ENCODE data around the gene KCTD20. TPM values are rescaled to one million over a fixed set of nuclear protein-coding genes. Genes with fewer than 3 reads are reported as not detected.

Gene KCTD20
- total and polyA plus RNA-seq, 10 of the 15 experiments (the other 5 are each of a cell fraction or from before 2014, with no cell fraction given), result 18.1 to 77.0 (median 50.5) TPM

- POLR2A ChIA-PET, result no interaction called here
- in situ Hi-C loops (cut with MboI), result no loop called here
- RAD21 ChIA-PET (ENCODE audit: unreplicated experiment), result no interaction called here
Observed at GRCh38 chr6:36495086-36495485, 52.3 kb downstream of the KCTD20 start.

GRCh38 chr6:36499918-36500317 is 57.1 kb downstream of the KCTD20 start:
- no peak for DNase-seq (ENCODE audit: low read depth, low spot score)
- no peak for FAIRE-seq
- intact Hi-C loops (cut with micrococcal nuclease; ENCODE audit: unreplicated experiment) (no loop called here), in situ Hi-C loops (cut with MboI) (no loop called here)
- CTCF ChIA-PET, result interaction anchor here (0.9 kb wide), 1 partner anchor 21 kb away, joined by 3 read pairs; no protein-coding TSS in a partner anchor
- POLR2A ChIA-PET, result no interaction called here
- no peak overlapping the region for H3K4me2 ChIP-seq (ENCODE audit: control insufficient read depth, insufficient read depth)
- no peaks in the 10 kb centered on the region for H3K9me3 ChIP-seq (replicated peaks; ENCODE audit: control insufficient read depth, insufficient read depth, low read length)
- no peak overlapping the region for H2AFZ ChIP-seq (ENCODE audit: control insufficient read depth, low read depth, low read length)
- no peaks in the 10 kb centered on the region for H3K27me3 ChIP-seq (replicated peaks in 1 of 2; ENCODE audit: control insufficient read depth in 2 of 2, insufficient read depth in 2 of 2, low read length in 1 of 2)
- H3K4me1 ChIP-seq (ENCODE audit: control insufficient read depth, insufficient read depth, low read length), result no peaks in the 10 kb centered on the region
- RAD21 ChIA-PET (ENCODE audit: unreplicated experiment), result interaction anchor here (0.7 kb wide), 1 partner anchor 229 kb away, joined by 3 read pairs; no protein-coding TSS in a partner anchor
- H3K4me3 ChIP-seq, result no peak overlapping the region
- no peak overlapping the region for H3K27ac ChIP-seq (ENCODE audit: control insufficient read depth, insufficient read depth)
- SMC1A ChIA-PET (ENCODE audit: uncharacterized antibody, unreplicated experiment), result interaction anchor here (1.3 kb wide), 1 partner anchor 12 kb away, joined by 4 read pairs; no protein-coding TSS in a partner anchor
- ATAC-seq, result no peak
- BruUV-seq (replicated peaks), result no TSS peak
- peaks cover 0 to 7% of the 10 kb centered on the region in 2 experiments; a peak in 2 of 4 replicates for H3K36me3 ChIP-seq (ENCODE audit: control insufficient read depth in 2 of 2, insufficient read depth in 2 of 2, low read length in 1 of 2)
- no peaks in the 10 kb centered on the region for H4K20me1 ChIP-seq (ENCODE audit: control insufficient read depth, insufficient read depth)
- no peak overlapping the region for H3K9ac ChIP-seq (ENCODE audit: control insufficient read depth, insufficient read depth, low read length)
- WGBS (ENCODE audit: insufficient coverage, insufficient replicate concordance, low lambda C conversion rate, missing lambda C conversion rate), result 97% methylated on average over 4 of the region's 4 CpGs
- H3K79me2 ChIP-seq (ENCODE audit: control insufficient read depth, insufficient read depth, low read length), result no peaks in the 10 kb centered on the region
- TF ChIP-seq ZNF24 (IDR thresholded peaks at IDR 0.05) (no peak), IRF4 (IDR thresholded peaks at IDR 0.05; ENCODE audit: low read depth, low read length) (no peak), KAT2A (conservative IDR thresholded peaks at IDR 0.05; ENCODE audit: control insufficient read depth, low read depth, low read length) (no peak), POLR2AphosphoS2 (IDR thresholded peaks at IDR 0.05; ENCODE audit: low read depth, low read length) (no peak), EGR1 (IDR thresholded peaks at IDR 0.05; ENCODE audit: borderline replicate concordance in 1 of 2, low read depth in 2 of 2, low read length in 2 of 2) (no peak), MTA3 (IDR thresholded peaks at IDR 0.05; ENCODE audit: borderline replicate concordance, low read length) (no peak), SIX5 (IDR thresholded peaks at IDR 0.05; ENCODE audit: low read depth, low read length, severe bottlenecking) (no peak), MLLT1 (IDR thresholded peaks at IDR 0.05) (no peak)
- TF ChIP-seq, protein P1, sequence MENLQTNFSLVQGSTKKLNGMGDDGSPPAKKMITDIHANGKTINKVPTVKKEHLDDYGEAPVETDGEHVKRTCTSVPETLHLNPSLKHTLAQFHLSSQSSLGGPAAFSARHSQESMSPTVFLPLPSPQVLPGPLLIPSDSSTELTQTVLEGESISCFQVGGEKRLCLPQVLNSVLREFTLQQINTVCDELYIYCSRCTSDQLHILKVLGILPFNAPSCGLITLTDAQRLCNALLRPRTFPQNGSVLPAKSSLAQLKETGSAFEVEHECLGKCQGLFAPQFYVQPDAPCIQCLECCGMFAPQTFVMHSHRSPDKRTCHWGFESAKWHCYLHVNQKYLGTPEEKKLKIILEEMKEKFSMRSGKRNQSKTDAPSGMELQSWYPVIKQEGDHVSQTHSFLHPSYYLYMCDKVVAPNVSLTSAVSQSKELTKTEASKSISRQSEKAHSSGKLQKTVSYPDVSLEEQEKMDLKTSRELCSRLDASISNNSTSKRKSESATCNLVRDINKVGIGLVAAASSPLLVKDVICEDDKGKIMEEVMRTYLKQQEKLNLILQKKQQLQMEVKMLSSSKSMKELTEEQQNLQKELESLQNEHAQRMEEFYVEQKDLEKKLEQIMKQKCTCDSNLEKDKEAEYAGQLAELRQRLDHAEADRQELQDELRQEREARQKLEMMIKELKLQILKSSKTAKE (IDR thresholded peaks at IDR 0.05; ENCODE audit: low read depth, poor library complexity, severe bottlenecking), result no peak

More at GRCh38 chr6:36495086-36495485, 52.3 kb downstream of the KCTD20 start:
- H4K20me1 ChIP-seq (ENCODE audit: control insufficient read depth, insufficient read depth), result no peaks in the 10 kb centered on the region
- no peaks in the 10 kb centered on the region for H3K9me3 ChIP-seq (replicated peaks; ENCODE audit: control insufficient read depth, insufficient read depth, low read length)
- WGBS (ENCODE audit: insufficient coverage, insufficient replicate concordance, low lambda C conversion rate, missing lambda C conversion rate), result 98% methylated on average over 5 of the region's 5 CpGs
- H3K4me3 ChIP-seq, result no peak overlapping the region
- no peak for TF ChIP-seq GATAD2B (conservative IDR thresholded peaks at IDR 0.05; ENCODE audit: low read depth)
- TF ChIP-seq CBX5 (IDR thresholded peaks at IDR 0.05; ENCODE audit: low read depth), result no peak
- TF ChIP-seq MYB (IDR thresholded peaks at IDR 0.05; ENCODE audit: borderline replicate concordance, low read depth, low read length), result no peak
- no peak for TF ChIP-seq YY1 (IDR thresholded peaks at IDR 0.05; ENCODE audit: low read depth, low read length)
- TF ChIP-seq SMAD5 (IDR thresholded peaks at IDR 0.05; ENCODE audit: low read depth), result no peak
- ATAC-seq (no peak), FAIRE-seq (no peak), DNase-seq (ENCODE audit: low read depth, low spot score) (no peak)
- H3K27ac ChIP-seq (ENCODE audit: control insufficient read depth, insufficient read depth), result no peak overlapping the region
- ChIA-PET CTCF (no interaction called here), SMC1A (ENCODE audit: uncharacterized antibody, unreplicated experiment) (interaction anchor here (1.1 kb wide), 1 partner anchor 85 kb away, joined by 3 read pairs; no protein-coding TSS in a partner anchor)
- intact Hi-C loops (cut with micrococcal nuclease; ENCODE audit: unreplicated experiment), result no loop called here
- H3K27me3 ChIP-seq (replicated peaks in 1 of 2; ENCODE audit: control insufficient read depth in 2 of 2, insufficient read depth in 2 of 2, low read length in 1 of 2), result no peaks in the 10 kb centered on the region
- BruUV-seq (replicated peaks), result no TSS peak
- no peaks in the 10 kb centered on the region for H3K79me2 ChIP-seq (ENCODE audit: control insufficient read depth, insufficient read depth, low read length)
- H3K36me3 ChIP-seq (ENCODE audit: control insufficient read depth in 2 of 2, insufficient read depth in 2 of 2, low read length in 1 of 2), result peaks cover 0 to 13% of the 10 kb centered on the region in 2 experiments; a peak in 2 of 4 replicates
- H3K9ac ChIP-seq (ENCODE audit: control insufficient read depth, insufficient read depth, low read length), result no peak overlapping the region
- no peaks in the 10 kb centered on the region for H3K4me1 ChIP-seq (ENCODE audit: control insufficient read depth, insufficient read depth, low read length)
- H3K4me2 ChIP-seq (ENCODE audit: control insufficient read depth, insufficient read depth), result no peak overlapping the region
- H2AFZ ChIP-seq (ENCODE audit: control insufficient read depth, low read depth, low read length), result no peak overlapping the region
